Panc1 (cell line): ENCODE measurements around the gene AMMECR1L.

ENCODE experiments used
- POLR2AphosphoS5 ChIP-seq: IDR thresholded peaks from 2 replicates; pipeline ENCODE4 v1.6.1; 2012; ENCODE audit warnings: mild to moderate bottlenecking, low read depth, low read length, moderate library complexity
- REST ChIP-seq, 2 experiments: IDR thresholded peaks; 2 replicates each; pipeline ENCODE4 v1.6.1; 2011 to 2012; ENCODE audit warnings: low read depth in 2 of 2, control low read depth in 1 of 2, low read length in 1 of 2, mild to moderate bottlenecking in 1 of 2, moderate library complexity in 1 of 2; ENCODE audit not compliant: insufficient read depth in 1 of 2
- SIN3A ChIP-seq: IDR thresholded peaks from 2 replicates; pipeline ENCODE4 v1.6.1; 2012; ENCODE audit warnings: low read depth, mild to moderate bottlenecking, low read length, moderate library complexity, borderline replicate concordance; ENCODE audit not compliant: insufficient read depth
- TCF7L2 ChIP-seq: IDR thresholded peaks from 2 replicates; pipeline ENCODE4 v1.6.1; 2011; ENCODE audit warnings: mild to moderate bottlenecking, low read depth, low read length, inconsistent platforms
- TF ChIP-seq, protein P1 (sequence below): fragments of 450-650 bp; IDR thresholded peaks from 2 replicates; pipeline ENCODE4 v1.5.1; 2017; ENCODE audit warnings: mild to moderate bottlenecking

GRCh38 chr2:127893494-127893893 is 7.7 kb upstream of the AMMECR1L start:
- no peak for TF ChIP-seq TCF7L2
- TF ChIP-seq, protein P1, sequence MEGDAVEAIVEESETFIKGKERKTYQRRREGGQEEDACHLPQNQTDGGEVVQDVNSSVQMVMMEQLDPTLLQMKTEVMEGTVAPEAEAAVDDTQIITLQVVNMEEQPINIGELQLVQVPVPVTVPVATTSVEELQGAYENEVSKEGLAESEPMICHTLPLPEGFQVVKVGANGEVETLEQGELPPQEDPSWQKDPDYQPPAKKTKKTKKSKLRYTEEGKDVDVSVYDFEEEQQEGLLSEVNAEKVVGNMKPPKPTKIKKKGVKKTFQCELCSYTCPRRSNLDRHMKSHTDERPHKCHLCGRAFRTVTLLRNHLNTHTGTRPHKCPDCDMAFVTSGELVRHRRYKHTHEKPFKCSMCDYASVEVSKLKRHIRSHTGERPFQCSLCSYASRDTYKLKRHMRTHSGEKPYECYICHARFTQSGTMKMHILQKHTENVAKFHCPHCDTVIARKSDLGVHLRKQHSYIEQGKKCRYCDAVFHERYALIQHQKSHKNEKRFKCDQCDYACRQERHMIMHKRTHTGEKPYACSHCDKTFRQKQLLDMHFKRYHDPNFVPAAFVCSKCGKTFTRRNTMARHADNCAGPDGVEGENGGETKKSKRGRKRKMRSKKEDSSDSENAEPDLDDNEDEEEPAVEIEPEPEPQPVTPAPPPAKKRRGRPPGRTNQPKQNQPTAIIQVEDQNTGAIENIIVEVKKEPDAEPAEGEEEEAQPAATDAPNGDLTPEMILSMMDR, result no peak
- TF ChIP-seq SIN3A, result no peak
- TF ChIP-seq POLR2AphosphoS5, result no peak
- no peak for TF ChIP-seq REST (IDR thresholded peaks at IDR 0.05; ENCODE audit: insufficient read depth in 1 of 2, low read depth in 2 of 2, low read length in 1 of 2)
